SH-SY5Y (cell line): ENCODE measurements around the gene COL9A3.

Experiments used
- GATA2 ChIP-seq: IDR thresholded peaks from 2 replicates; pipeline ENCODE4 v1.6.1; 2011; ENCODE audit warnings: mild to moderate bottlenecking, low read depth, low read length
- GATA3 ChIP-seq: IDR thresholded peaks from 2 replicates; pipeline ENCODE4 v1.6.1; 2011; ENCODE audit warnings: low read depth, mild to moderate bottlenecking, low read length, moderate library complexity

- TF ChIP-seq GATA3 = no peak
- no peak for TF ChIP-seq GATA2
Measured at GRCh38 chr20:62793757-62794006, 23.2 kb upstream of the COL9A3 start.
